CD4-positive, alpha-beta T cell treated with Interleukin-10 for 1 hour (primary cell): ENCODE results near the gene GIPC3.

ENCODE experiments used
- DNase-seq: peaks from one replicate; pipeline ENCODE4 v3.0.0-alpha.2; 2020

Gene GIPC3

DNA sequence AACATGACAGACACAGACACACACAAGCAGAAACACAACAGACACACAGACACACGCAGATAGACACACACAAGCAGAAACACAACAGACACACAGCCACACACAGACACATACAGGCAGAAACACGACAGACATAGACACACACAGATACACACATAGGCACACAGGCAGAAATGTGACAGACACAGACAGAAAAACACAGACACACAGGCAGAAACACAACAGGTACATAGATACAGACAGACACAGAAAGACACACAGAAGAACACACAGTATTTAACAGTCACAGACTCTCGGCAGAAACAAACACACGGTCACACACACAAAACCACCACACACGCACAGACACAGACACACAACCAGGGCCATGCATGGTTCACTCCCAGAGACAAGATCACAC is 20.5 kb downstream of the GIPC3 start:
- DNase-seq = no peak

DNA sequence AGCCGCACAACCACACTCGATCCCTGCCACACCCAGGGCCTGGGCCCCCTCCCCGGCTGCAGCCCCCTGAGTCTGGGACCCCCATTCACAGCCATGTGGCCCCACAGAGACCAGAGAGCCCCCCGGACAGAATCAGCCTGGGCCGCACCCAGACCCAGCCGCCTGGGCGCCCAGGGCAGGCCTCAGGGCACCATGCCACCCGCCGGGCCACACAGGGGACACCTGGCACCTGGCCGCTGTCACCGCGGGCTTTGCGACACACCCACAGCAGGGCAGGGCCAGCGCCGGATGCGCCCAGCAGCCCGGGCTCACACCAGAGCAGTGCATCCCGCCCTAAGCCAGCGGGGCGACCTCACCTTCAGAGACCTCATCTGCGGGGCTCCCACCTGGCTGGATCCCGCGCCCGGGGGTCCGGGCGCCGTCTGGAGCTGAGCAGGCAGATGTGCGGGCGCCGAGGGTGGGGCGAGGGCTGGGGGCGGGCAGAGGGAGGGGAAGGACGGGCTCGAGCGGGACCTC is 21.0 kb downstream of the GIPC3 start:
- DNase-seq = peak; percentile 34

DNA sequence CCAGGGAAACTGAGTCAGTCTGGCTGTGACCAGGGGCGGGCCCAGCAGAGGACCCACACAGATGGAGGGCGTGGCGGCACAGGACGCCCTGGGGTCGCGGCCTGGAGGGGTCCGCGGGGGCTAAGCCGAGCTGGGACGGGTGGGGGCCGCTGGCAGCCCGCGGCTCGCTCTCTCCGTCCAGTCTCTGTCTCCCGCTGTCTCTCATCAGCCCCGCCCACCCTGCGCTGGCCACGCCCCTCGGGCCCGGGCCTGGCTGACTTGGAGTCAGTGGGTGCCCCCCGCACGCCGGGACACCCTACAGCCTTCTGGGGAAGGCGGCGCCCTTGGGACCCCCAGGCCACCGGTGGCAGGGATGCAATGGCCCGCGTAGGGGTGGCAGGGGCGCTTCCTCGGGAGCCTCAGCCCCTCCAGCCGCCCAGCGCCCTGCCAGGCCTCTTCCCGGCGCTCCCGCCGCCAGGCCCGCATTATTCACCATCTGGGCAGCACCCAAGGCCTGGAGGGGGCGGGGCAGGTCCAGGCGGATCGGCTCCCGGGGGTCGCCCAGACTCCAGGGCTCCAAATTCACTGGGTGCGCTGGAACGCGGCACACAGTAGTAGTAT is 21.5 kb downstream of the GIPC3 start, which contains the start of gene TBXA2R:
TBXA2R (minus strand) TSS at position 186 of the 600 bp plus-strand sequence. CDS start 6,241 bp downstream, outside the sequence.
- DNase-seq = peak; percentile 57

DNA sequence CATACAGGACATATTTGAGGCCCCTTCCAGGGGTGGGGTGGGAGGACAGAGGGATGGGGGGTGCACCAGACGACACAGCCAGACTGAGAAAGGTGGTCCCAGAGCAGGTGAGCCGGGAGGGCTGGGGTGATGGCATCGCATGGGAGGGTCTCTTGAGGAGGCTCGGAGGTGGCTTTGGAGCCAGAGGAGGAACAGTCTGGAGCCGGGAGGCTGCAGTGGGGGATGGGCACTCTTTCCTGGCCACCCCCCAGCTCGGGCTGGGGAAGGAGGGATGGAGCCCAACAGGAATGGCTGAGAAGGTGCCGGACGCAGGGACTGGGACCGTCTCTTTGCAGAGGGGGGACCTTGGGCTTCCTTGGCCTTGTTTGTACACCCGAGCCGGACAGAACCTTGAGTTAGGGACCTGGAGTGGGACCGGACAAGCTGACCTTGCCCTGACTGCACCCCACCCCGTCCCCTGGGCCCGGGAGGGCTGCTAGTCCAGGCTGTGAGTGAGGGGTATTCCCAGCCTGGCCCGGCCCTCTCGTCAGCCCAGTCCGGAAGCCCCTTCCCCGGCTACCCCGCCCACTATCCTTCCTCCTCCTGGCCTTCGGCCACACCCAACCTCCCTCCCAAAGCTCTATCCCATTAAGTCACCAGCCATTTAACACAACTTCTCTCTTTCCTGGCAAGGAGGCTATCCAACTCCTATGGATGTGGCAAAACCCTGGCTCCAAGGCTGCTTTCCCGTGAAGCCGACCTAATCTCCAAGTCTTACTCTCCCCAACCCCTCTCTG is 22.2 kb downstream of the GIPC3 start:
- DNase-seq = no peak

DNA sequence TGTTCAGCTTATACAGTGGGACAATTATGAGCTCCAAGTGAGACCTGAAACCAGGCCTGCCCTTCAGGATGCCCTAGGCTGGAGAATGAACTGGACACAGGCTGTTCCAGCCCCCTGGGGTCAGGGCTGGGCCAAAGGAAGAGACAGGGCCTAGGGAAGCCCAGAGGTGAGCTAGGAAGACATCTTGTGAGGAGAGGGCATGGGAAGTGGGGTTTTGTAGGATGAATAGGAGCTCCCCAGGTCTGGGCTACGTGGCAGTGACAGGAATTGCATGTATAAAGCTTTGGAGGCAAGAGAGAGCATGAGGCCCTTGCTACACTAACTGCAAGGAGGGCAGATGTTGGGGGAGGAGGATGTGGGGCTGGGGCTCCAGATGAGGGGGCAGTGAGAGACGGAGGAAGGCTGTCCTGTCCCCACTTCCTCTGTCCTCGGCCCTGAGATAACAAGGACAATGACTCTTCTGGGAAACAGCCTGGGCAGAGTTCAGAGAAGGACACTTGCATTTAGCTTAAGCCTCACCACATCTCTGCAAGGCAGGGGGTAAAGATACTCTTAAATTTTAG is 22.9 kb downstream of the GIPC3 start:
- no peak for DNase-seq

DNA sequence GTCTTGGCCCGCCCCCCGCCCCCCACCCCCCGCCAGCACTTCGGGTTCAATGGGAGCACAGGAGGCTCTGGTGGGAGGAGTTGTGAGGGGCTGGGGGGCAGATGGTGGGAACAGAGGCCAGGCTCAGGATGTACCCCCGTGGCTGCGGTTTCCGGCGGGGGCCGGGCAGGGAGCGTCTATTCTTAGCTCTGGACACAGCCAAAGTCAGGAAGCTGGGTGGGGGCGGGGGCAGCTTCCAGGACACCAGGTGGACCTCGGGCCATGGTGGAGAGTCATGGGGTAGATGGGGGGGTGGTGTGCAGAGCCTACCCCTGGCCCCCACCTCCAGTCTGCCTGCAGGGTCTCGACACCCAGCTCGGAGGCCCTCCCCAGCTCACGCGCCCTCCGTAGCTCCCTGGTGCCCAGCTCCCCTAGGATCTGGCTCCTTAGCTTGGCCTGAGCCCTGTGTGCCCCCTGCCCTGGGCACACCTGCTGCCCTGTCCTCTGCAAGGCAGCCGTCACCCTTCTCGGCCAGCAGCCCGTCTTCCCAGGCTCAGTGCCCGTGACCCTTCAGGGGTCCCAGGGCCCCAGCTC is 23.6 kb downstream of the GIPC3 start:
- DNase-seq = no peak

DNA sequence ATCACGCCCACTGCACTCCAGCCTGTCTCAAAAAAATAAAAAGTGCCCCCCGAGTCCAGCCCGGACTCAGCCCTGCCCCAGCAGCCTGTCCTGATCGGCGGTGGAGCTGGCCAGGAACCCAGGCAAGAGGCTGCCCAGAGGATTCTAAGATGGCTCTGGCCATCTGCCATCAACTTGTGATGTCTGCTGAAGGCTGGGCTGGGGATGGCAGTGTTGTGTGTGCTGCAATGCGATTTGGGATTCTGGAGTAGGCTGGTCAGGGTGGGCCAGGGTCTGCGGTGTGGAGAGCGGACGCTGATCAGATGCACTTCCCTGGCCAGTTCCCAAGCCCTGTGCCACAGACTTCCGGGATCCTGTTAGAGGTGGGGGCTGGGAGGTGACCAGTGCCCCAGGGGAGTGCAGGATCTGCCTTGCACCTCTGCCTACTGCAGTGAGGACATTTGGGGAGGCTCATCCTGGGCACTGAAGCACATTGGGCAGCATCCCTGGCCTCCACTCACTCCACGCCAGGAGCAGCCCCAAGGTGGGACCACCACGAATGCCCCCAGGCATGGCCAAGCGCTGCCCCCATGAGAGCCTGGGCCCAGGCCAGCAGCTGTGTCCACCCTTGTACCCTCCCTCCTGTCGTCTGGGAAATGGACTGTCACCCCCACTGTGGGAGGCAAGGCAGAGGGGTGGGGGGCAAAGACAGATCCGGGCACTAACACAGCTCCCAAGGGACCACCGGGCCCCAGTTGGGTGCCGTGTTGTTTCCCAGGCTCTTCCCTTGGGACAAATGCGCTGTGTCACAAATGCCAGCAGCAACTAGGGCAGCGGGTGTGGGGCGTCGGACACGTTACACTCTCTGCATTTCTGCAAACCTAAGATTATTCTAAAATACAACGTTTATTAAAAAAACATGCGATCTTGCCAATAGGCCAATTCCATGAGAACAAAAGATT is 24.8 kb downstream of the GIPC3 start:
- DNase-seq = no peak

DNA sequence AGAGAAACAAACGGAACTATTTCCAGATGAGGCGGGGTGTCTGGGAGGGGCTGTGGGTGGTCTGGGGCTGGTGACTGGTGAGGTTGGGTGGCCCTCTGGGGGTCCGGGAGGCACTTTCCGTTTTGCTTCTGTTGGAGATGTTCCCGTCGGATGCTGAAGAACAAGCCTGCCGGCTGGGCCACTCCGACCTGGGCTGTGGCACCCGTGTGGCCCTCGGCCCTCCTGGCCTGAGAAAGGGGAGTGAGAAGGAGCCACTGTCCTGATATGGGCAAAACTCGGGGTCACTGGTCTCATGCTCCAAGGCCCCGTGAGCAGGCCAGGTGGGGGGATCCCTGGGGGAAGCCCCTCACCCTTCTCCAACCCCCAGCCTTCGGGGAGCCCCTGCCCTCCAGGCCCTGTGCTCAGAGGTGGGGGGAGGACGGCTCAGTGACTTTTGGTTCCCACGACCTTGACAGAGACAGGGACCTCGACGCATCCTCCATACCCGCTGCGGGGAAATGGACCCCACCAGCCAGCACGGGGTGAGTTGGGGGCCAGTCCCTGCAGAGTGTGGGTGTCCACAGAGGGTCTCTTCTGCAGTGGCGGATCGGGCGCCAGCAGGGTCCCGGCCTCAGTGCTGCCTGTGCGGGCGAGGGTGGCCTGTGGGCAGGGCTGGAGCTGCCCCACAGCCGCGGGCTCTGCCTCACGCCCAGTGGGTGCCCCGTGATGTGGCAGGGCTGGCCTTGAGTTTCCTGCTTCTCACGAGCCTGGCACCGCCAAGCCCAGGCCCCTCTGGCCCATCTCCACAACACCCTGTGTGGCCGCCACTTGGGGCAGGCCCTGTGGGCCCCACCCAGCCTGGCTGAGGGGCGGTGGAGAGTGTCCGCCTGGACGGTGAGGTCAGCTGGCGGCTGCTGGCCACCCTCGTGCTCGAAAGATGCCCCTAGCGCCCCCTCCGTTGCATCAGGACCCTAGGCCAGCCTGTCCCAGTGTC is 25.8 kb downstream of the GIPC3 start:
- DNase-seq = no peak

DNA sequence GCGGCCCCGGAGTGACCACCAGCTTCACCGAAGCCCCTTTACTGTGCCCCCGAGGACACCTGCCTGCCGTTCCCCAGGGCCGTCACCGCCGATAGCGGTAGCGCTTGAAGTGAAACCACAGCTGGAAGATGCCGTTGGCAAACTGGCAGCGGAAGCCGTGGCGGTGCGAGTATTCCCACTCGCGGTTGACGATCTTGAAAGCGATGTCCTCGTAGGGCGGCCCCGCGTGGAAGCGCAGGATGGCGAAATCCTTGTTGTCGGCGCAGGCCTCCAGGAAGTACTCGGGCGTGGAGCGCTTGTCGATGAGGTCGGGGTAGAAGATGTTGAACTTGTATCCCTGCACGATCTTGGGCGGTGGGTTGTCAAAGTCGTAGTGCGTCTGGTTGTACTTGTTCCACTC is 26.6 kb downstream of the GIPC3 start:
- no peak for DNase-seq

DNA sequence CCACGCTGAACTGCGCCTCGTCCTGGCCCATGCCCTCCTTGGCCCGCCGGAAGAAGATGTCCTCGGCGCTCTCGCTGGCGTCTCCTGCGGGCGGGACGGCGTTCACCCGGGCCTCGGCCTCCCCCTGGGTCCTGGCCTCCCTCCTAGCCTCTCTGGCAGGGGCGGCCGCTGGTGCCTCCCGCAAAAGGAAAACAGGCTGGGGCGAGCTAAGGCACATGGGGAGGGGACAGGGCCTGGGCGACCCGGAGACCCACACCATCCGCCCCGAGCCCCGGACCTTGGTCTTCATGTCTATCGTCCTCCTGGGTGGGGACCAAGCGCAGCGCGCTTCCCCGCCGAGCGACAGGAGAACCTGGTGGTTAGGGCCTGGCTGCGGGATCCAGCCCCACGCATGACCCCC is 27.1 kb downstream of the GIPC3 start:
- DNase-seq = no peak

DNA sequence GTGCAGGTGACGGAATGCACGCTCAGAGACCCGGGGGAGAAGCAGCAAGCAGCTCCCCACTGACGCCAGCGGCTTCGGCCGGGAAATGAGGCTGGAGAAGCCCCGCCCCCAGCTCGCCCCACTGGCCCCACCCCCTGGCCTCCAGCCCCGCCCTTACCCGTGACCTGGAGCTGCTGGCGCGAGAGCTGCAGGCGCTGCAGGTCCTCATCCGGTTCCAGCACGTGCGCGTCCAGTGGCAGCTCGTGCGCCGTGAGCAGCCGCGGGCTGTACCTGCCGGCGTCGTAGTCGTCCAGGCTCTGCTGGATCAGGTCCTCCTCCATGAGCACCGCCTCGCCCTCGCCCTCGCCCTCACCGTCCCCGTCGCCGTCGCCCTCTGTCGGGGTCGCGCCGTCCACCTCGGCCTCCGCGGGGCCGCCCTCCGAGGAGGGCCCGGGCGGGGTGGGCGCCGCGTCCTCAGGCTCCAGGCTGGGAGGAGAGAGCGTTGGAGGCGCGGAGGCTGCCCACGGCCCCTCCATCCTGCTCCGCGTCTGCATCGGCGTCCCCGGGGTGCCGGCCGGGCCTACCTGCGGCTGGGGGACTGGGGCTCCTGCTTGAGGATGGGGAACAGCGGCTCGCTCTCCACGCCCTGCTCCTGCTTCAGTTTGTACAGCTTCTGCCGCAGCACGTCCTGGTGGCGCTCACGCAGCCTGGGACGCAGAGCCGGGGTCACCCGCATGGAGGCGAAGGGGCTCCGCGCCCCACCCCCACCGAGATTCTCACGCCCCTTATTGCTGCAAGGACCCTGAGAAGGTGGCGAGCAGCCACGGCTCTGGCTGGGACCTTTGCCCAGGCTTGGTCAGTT is 27.8 kb downstream of the GIPC3 start:
- DNase-seq = no peak

DNA sequence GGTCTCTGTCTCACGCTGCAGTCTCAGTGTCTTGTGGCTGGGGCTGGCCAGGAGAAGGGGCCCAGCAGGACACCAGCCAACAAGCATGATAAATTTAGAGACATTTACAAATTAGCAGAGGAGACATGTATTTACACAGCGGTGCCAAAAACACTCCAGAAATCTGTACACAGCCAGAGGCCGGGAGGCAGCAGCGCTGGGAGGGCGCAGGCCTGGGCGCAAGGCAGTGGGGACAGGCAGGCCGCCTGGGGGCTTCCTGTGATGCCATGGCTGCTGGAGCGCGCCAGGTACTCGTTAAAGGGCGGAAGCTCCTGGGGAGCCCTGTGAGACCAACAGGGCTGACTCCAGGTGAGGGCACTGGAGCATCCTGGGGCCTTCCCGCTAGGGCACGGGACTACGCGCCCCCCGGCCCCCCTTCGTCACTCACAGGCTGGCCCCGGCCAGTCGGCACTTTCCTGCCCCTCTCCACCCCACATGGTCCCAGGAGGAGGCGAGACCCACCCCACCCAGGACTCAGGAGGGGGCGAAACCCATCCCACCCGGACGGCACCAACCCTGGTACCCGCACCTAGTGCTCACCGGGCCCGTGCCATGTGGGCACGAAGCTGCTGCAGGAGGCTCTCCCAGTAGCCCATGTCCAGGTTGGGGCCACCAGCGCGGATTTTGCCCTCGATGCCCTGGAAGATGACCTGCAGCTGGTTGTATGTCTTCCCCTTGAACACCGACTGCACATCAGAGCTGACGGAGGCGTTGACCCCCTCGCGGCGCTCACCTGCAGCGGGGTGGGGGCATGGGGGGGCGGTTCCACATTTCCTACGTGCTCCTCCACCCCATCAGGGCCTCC is 28.8 kb downstream of the GIPC3 start:
- no peak for DNase-seq

DNA sequence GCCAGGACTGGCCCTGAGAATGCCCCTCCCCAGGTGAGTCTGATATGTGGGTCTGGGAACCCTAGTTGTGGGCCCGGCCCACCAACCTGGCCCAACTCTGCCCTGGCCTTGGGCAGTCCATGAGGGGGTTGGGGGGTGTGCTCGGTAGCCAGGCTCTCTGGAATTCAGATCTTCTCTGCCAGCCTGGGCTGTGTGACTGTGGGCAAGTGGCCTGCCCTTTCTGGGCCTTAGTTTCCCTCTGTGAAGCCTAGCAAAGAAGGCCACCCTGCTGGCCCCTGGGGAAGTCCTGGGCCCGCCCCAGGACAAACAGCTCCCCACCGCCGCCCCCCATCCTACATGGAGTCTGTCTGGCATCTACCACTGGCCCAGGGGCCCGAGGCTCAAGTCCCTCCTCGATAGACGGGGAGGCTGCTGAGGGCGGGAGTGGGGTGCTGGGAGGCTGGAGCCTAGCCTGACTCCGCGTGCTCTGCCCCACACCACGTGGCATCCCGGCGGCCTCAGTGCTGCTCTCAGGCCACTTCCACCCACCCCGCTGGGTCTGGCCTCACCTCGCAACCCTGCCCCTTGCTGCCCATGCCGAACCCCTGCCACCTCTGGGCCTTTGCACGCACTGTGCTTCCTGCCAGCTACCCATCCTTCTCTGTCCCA is 29.7 kb downstream of the GIPC3 start:
- no peak for DNase-seq

DNA sequence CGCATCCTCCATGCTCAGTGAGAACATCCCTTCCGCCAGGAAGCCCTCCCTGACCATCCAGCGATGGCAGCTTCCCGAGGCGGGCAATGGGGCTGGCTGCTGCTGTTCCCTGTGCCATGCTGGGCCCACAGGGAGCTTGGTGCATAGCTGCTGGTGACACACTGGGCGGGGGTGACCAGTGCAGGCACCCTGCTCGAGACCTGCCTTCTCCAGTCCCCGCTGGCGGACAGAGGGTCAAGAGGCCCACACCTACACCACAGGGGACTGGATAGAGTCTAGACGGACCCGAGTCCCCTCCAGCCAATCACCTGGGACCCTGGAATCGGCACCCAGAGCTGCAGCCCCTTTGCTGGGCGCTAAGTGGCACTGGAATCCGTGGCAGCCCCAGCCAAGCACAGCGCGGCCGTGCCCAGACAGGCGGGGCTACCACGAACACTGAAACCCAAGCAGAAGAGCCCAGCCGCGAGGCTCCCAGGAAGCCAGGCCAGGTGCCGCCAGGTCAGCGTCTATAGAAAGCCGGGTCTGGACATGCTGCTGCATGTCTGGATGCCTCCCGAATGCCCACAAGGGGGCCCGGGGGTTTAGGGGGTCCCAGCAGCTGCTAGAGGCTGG is 30.4 kb downstream of the GIPC3 start:
- no peak for DNase-seq

DNA sequence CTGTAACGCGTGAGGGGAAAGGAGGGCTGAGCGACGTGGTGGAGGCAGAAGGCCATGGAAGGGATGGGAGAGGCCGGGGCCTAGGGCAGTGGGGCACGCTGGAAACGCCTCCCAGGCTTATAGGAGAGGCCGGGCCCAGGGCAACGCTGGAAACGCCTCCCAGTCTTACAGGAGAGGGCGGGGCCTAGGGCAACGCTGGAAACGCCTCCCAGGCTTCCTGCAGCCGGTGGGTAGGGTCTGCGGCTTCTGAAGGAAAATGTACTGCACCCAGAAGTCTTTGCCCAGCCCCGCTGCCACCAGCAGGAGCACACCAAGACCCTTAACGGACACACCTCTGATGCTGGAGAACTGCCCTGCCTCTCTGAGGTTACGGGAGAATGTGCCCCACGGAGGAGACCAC is 32.2 kb downstream of the GIPC3 start:
- DNase-seq = no peak

DNA sequence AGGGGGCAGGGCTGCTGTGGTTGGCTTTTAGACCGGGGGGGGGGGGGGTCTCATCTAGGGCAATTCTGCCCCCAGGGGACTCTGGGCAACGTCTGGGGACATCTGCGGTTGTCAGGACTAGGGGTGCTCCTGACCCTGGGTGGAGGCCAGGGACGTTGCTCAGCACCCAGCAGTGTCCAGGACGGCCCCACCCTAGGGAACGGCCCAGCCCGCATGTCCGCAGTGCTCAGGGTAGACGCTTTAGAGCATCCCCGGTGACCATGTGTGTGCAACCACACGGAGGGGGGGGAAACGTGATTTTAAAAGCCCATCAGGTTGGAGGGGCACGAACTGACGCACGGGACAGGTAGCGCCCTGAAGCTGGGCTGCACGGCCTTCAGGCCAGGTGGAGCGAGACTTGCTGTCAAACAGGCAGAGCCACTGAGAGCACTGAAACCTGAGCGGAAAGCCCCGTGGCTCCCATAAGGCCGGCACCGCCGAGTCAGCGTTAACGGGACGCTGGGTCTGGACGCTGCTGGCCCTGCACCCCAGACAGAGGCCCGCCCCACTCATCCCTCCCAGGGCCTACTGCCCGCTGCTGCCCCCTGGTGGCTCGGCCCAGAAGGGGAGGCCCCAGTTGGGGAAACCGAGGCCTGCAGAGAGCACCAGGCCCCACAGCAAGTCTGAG is 33.0 kb downstream of the GIPC3 start:
- DNase-seq = peak; percentile 53

DNA sequence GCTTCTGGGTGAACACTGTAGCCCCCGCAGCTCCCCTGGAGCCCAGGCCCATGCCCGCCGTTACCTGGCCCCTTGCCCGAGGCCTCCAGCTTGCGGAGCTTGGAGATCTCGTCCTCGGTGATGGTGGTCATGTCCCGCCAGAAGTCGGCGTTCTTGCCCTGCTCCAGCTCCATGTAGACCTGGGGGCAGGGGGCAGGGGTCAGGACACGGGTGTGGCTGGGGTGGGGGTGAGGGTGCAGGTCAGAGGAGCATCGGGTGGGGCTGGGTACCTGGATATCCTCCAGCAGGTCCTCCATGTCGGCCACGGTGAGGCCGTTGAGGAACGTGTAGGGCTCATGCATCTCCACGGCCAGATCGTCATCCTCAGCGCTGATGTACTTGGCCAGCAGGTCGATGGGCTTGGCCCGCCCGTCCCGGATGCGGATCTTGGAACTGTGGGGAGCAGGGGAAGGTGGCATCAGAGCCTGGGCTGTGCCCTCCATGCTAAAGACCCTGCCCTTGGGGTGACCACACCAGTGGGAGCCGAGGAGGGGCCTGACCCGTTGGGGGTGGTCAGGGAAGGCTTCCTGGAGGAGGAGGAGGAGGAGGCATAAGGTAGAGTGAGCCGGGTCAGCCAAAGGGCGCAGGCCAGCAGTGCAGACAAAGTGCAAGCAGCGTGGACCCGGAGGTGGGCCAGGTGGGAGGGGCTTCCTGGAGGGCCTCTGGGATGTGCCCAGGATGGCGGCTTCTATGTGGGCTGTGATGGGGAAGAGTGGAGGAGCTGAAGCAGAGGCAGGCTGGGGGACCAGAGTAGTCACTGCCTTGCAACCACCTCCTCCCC is 33.7 kb downstream of the GIPC3 start:
- DNase-seq = no peak
